NB4 (cell line): ENCODE measurements around the gene SUCO.

Experiments
- DNase-seq: peaks from one replicate; pipeline ENCODE4 v3.0.0; 2010; ENCODE audit warnings: low read depth
- H3K4me3 ChIP-seq: one replicate; pipeline ENCODE4 v1.5.1; 2011; ENCODE audit warnings: mild to moderate bottlenecking, low read depth, low read length, moderate library complexity
- CTCF ChIP-seq: IDR thresholded peaks from one replicate; pipeline ENCODE4 v1.5.1; 2012; ENCODE audit warnings: low read depth, low read length
- MYC ChIP-seq: IDR thresholded peaks from 2 replicates; pipeline ENCODE4 v1.6.1; 2011; ENCODE audit warnings: low read depth, low read length
- POLR2A ChIP-seq: IDR thresholded peaks from 2 replicates; pipeline ENCODE4 v1.6.1; 2011; ENCODE audit warnings: mild to moderate bottlenecking; ENCODE audit not compliant: insufficient read length; ENCODE audit errors: extremely low read depth
- TF ChIP-seq, protein P1 (sequence below): IDR thresholded peaks from 2 replicates; pipeline ENCODE4 v1.6.1; 2011; ENCODE audit warnings: low read depth, low read length

The SUCO gene

GRCh38 chr1:172540635-172541034, 7.7 kb downstream of the SUCO start:
- TF ChIP-seq CTCF (no peak), MYC (no peak), POLR2A (no peak)
- TF ChIP-seq, protein P1, sequence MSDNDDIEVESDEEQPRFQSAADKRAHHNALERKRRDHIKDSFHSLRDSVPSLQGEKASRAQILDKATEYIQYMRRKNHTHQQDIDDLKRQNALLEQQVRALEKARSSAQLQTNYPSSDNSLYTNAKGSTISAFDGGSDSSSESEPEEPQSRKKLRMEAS, result no peak
- no peak overlapping the region for H3K4me3 ChIP-seq
- no peak for DNase-seq

DNA sequence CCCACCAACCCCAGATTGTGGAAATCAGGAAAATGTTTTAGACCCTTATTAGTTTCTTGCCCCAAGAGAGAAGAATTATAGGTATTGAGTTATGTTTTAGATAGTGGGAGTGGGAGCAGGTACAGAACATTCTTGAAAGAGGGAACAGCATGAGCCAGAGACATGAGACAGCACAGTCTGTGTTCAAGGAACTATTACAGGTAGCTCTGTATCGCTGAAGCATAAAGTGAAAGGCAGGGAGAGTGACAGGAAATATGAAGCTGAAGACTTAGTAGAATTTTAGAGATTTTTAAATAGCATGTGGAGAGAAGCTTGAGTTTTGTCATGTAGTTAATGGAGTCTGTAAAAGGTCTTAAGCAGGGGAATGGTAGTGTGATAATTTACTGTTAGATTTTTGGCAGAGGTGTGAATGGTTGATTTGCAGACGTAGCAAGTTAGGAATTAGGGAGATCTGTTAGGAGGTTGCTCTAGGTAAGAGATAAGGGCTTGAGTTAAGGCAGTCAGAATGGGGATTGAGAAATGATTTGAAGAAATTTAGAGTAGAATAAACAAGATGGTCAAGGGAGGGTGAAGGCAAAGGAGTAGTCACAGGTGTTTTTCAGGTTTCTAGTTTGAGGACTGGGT, 11.6 kb downstream of the SUCO start:
- TF ChIP-seq, protein P1, result no peak
- no peak for TF ChIP-seq CTCF
- DNase-seq, result no peak
- H3K4me3 ChIP-seq, result no peak overlapping the region

- DNase-seq, result no peak
- no peak overlapping the region for H3K4me3 ChIP-seq
- TF ChIP-seq, protein P1, result no peak
- TF ChIP-seq POLR2A, result no peak
These were observed 12.6 kb downstream of the SUCO start for GRCh38 chr1:172545396-172546004.

GRCh38 chr1:172547071-172547470, 14.1 kb downstream of the SUCO start:
- H3K4me3 ChIP-seq, result no peak overlapping the region
- TF ChIP-seq CTCF, result no peak
- TF ChIP-seq, protein P1, result no peak
- TF ChIP-seq POLR2A, result no peak
- no peak for TF ChIP-seq MYC
- DNase-seq, result no peak

DNA sequence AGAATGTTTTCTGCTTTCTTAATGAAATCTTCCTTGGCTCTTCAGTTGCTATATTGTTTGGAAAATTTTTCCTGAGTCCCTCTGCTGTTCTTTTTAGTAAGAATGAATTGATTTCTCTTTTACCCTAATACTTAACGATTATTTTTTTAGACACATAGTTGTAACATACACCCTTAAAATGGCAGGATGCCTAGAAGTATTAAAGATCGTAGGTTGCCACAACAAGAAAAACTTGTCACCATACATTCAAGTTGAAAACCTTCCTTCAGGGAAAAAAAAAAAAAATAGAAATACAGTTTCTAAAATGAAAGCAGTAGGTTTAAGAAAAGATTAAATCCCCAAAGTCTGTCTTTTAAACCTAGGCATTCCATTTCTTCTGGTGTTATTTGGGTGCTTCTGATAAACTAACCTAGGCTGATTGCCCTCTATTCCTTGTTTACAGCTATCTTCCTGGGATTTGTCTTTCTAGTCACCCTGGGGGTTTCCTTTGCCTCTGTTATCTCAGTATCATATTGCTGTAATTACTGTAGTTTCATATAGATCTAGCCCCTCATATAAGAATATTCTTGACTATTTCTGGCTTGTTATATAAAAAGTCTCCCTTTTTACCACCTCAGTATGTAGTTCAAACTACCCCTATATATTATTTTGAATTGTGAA, 16.8 kb downstream of the SUCO start:
- no peak overlapping the region for H3K4me3 ChIP-seq
- no peak for DNase-seq
- TF ChIP-seq, protein P1, result no peak
- TF ChIP-seq MYC (no peak), CTCF (no peak), POLR2A (no peak)

- TF ChIP-seq CTCF (no peak), MYC (no peak), POLR2A (no peak)
- TF ChIP-seq, protein P1, result no peak
- DNase-seq, result no peak
- H3K4me3 ChIP-seq, result no peak overlapping the region
These were observed 18.3 kb downstream of the SUCO start for GRCh38 chr1:172551279-172551678.
